K562 (cell line): ENCODE results near the gene SPATA33. TPM values are rescaled to one million over a fixed set of nuclear protein-coding genes. Genes with fewer than 3 reads are reported as not detected.

Experiments
- ATAC-seq: fragments of 200-7000 bp; cut with Tn5 transposase; 3 replicates; pipeline ENCODE4 v1.9.1; 2020; ENCODE audit warnings: moderate library complexity
- BruUV-seq: library from RNA; stranded (reverse); fragments of 400-500 nt; replicated peaks from 2 replicates; lab custom pipeline; 2021; lab: Mats Ljungman, UMichigan
- CTCF ChIA-PET: fragments of 300-600 bp; formaldehyde crosslinking; extraction: SDS; loops from one replicate; lab custom pipeline; 2021; ENCODE audit warnings: low intra/inter-chr PET ratio; lab: Yijun Ruan, JAX
- POLR2A ChIA-PET: fragments of 300-600, 350-650 bp; sonication (Branson Sonifier 250); formaldehyde crosslinking; extraction: SDS; loops from one replicate; lab custom pipeline; 2021; ENCODE audit warnings: antibody characterized with exemption, inconsistent platforms; lab: Yijun Ruan, JAX
- DNase-seq, 4 experiments: peaks; one replicate each; pipeline versions ENCODE4 v3.0.0 to v3.0.0-alpha.2; 2011 to 2018; ENCODE audit warnings: low spot score in 3 of 4, mixed read lengths in 3 of 4; ENCODE audit errors: extremely low read depth in 1 of 4
- FAIRE-seq: peaks from 2 replicates; lab custom pipeline; 2011; peaks lifted over from hg19 to GRCh38; lab: Jason Lieb, UNC
- H2AFZ ChIP-seq: 2 replicates; pipeline ENCODE4 v1.6.0; 2011; ENCODE audit warnings: low read depth, low read length, control low read depth, inconsistent platforms
- H3K27ac ChIP-seq: fragments of 200-600 bp; 3 replicates; pipeline ENCODE4 v1.8.0; 2011; ENCODE audit warnings: low read depth, mild to moderate bottlenecking, control low read depth, inconsistent platforms, low read length, moderate library complexity, mixed read lengths; ENCODE audit errors: extremely low read depth
- H3K27me3 ChIP-seq, 2 experiments: fragments of 300-600 bp in 1 of 2; 2 replicates in 1 of 2; 3 replicates in 1 of 2; pipeline versions ENCODE4 v1.6.0 to v1.8.0; 2011; ENCODE audit warnings: inconsistent platforms in 2 of 2, low read length in 2 of 2, mild to moderate bottlenecking in 1 of 2, mixed read lengths in 1 of 2, moderate library complexity in 1 of 2; ENCODE audit not compliant: control insufficient read depth in 2 of 2, insufficient read depth in 2 of 2
- H3K36me3 ChIP-seq: fragments of 300-600 bp; 3 replicates; pipeline ENCODE4 v1.8.0; 2011; ENCODE audit warnings: mild to moderate bottlenecking, low read length, inconsistent platforms; ENCODE audit not compliant: control insufficient read depth, insufficient read depth
- H3K4me1 ChIP-seq, 2 experiments: fragments of 200-600 bp in 1 of 2; replicated peaks in 1 of 2; 2 replicates in 1 of 2; 3 replicates in 1 of 2; pipeline versions ENCODE4 v1.5.1 to v1.8.0; 2011; ENCODE audit warnings: inconsistent platforms in 2 of 2, low read length in 2 of 2, mild to moderate bottlenecking in 1 of 2, mixed read lengths in 1 of 2, moderate library complexity in 1 of 2; ENCODE audit not compliant: control insufficient read depth in 2 of 2, insufficient read depth in 2 of 2
- H3K4me2 ChIP-seq: 2 replicates; pipeline ENCODE4 v1.6.1; 2011; ENCODE audit warnings: low read length, control low read depth, inconsistent platforms, mixed read lengths; ENCODE audit not compliant: insufficient read depth
- H3K4me3 ChIP-seq: fragments of 200-600 bp; sonication (generic), shearing (Covaris generic); 2 replicates; pipeline ENCODE4 v1.5.1; 2016; ENCODE audit warnings: control low read depth, inconsistent platforms
- H3K79me2 ChIP-seq: fragments of 200-600 bp; 3 replicates; pipeline ENCODE4 v1.8.0; 2011; ENCODE audit warnings: low read length, inconsistent platforms; ENCODE audit not compliant: control insufficient read depth, insufficient read depth
- H3K9ac ChIP-seq, 2 experiments: 2 replicates each; pipeline versions ENCODE4 v1.6.0 to v1.6.1; 2011; ENCODE audit warnings: low read depth in 2 of 2, low read length in 2 of 2, control low read depth in 1 of 2, inconsistent platforms in 1 of 2, mild to moderate bottlenecking in 1 of 2, mixed read lengths in 1 of 2; ENCODE audit not compliant: insufficient read depth in 1 of 2
- H3K9me1 ChIP-seq: one replicate; pipeline ENCODE4 v1.6.0; 2011; ENCODE audit warnings: inconsistent platforms, mild to moderate bottlenecking, low read length, moderate library complexity; ENCODE audit not compliant: control insufficient read depth, insufficient read depth
- H3K9me3 ChIP-seq: replicated peaks from 2 replicates; pipeline ENCODE4 v1.5.1; 2011; ENCODE audit warnings: low read depth, low read length, inconsistent platforms; ENCODE audit not compliant: control insufficient read depth, insufficient read depth
- H4K20me1 ChIP-seq: replicated peaks from 2 replicates; pipeline ENCODE4 v1.6.1; 2011; ENCODE audit warnings: low read length, inconsistent platforms, mixed read lengths; ENCODE audit not compliant: control insufficient read depth, insufficient read depth
- DPF2 ChIP-seq: fragments of 450-650 bp; IDR thresholded peaks from 2 replicates; pipeline ENCODE4 v1.6.1; 2016
- GABPB2 ChIP-seq: fragments of 250-450 bp; sonication (Bioruptor Pico); conservative IDR thresholded peaks from 2 replicates; pipeline ENCODE4 v1.5.1; 2021; ENCODE audit warnings: mild to moderate bottlenecking
- MTA2 ChIP-seq: fragments of 450-650 bp; IDR thresholded peaks from 2 replicates; pipeline ENCODE4 v1.6.1; 2016; ENCODE audit warnings: low read depth
- PTTG1 ChIP-seq: fragments of 450-650 bp; IDR thresholded peaks from 2 replicates; pipeline ENCODE4 v1.6.1; 2016; ENCODE audit warnings: low read depth, mild to moderate bottlenecking, missing genetic modification characterization, missing compliant biosample characterization
- TEAD2 ChIP-seq: fragments of 450-650 bp; IDR thresholded peaks from 2 replicates; pipeline ENCODE4 v1.6.1; 2016; ENCODE audit warnings: missing genetic modification characterization, control low read depth, missing compliant biosample characterization
- ZNF444 ChIP-seq: fragments of 250-450 bp; sonication (Bioruptor Pico); IDR thresholded peaks from 2 replicates; pipeline ENCODE4 v1.4.0; 2020; ENCODE audit warnings: mild to moderate bottlenecking, moderate library complexity
- ZNF589 ChIP-seq: fragments of 200-800 bp; sonication (Bioruptor generic); IDR thresholded peaks from 2 replicates; pipeline ENCODE4 v1.6.1; 2016; ENCODE audit warnings: low read depth, missing genetic modification characterization, missing compliant biosample characterization
- WGBS: fragments of 100-300 bp; shearing (Covaris generic); methylation state at CpG from one replicate; pipeline ENCODE4 v1.1.6; 2016; ENCODE audit warnings: low coverage, mixed read lengths; ENCODE audit not compliant: insufficient coverage; ENCODE audit errors: missing lambda C conversion rate; 5-methylcytosine and 5-hydroxymethylcytosine counted together
- in situ Hi-C: fragments of 300-500 bp; cut with MboI; formaldehyde crosslinking; loops from 4 replicates; pipeline ENCODE4 v1.15.0; 2018; ENCODE audit warnings: inconsistent platforms, mixed read lengths
- intact Hi-C: fragments of 100-400 bp; cut with micrococcal nuclease; formaldehyde crosslinking; loops from 2 replicates; pipeline ENCODE4 v1.14.2; 2022
- polyA plus RNA-seq, 8 experiments: library from polyadenylated mRNA; depleted of rRNA in 4 of 8; stranded (reverse) in 5 of 8; unstranded in 3 of 8; fragments of >200 nt; fragmentation: Nextera tagmentation in 2 of 8; fragmentation: Illumina TruSeq in 1 of 8; extraction: Ambion mirVana in 2 of 8; extraction: Trizol in 1 of 8; gene quantifications; 2 replicates each; pipeline versions ENCODE4 v1.2.1 to v1.2.3, GENCODE V29; 2011 to 2014; ENCODE audit warnings: inconsistent platforms in 1 of 8, missing spikeins in 1 of 8
- total RNA-seq, 7 experiments: library from RNA; depleted of rRNA in 6 of 7; stranded (reverse); fragments of >200 nt in 6 of 7; fragmentation: Illumina TruSeq in 2 of 7; extraction: Trizol in 2 of 7; gene quantifications; 2 replicates each; pipeline versions ENCODE4 v1.2.1 to v1.2.3, GENCODE V29; 2011 to 2021; ENCODE audit warnings: low replicate concordance in 1 of 7
- TF ChIP-seq, protein P1 (sequence below): fragments of 200-400 bp; formaldehyde crosslinking; IDR thresholded peaks from 2 replicates; pipeline ENCODE4 v1.6.1; 2017; ENCODE audit warnings: mild to moderate bottlenecking, low read depth, low read length, moderate library complexity
- TF ChIP-seq, protein P2 (sequence below): sonication (generic); formaldehyde crosslinking; IDR thresholded peaks from 2 replicates; pipeline ENCODE4 v1.8.1; 2022; ENCODE audit warnings: missing genetic modification reagents

SPATA33 gene
- total and polyA plus RNA-seq, 9 of the 15 experiments (the other 6 are each of a cell fraction or from before 2014, with no cell fraction given), result 4.0 to 20.0 (median 11.8) TPM

DNA sequence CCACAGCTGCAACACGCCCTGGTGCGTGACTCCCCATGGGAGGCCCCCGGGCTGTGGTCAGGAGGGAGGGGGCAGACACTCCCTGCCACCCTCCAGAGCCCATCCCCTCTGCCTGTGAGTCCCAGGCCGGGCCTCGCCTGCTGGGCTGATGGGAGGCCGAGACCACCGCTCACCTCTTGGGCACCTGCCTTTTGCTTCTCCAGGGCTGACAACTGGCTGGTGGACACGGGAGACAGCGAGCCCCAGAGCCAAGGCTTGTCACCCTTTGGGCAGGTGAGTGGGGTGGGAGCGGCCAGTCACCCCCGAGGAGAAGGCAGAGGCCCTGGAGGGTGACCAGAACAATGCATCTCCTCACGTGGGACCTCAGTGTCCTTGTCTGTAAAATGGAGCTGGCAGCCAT is 21.0 kb upstream of the SPATA33 start:
- Histone ChIP-seq H3K4me2 (no peak overlapping the region), H3K9ac (no peak overlapping the region; a peak in 1 of 4 replicates), H3K9me3 (no peaks in the 10 kb centered on the region), H3K27ac (no peak overlapping the region), H3K9me1 (no peaks in the 10 kb centered on the region), H2AFZ (no peak overlapping the region), H3K36me3 (no peaks in the 10 kb centered on the region), H3K27me3 (peaks cover 7 to 37% of the 10 kb centered on the region in 2 experiments), H3K4me1 (peaks cover 0 to 48% of the 10 kb centered on the region in 2 experiments; a peak in 2 of 5 replicates), H4K20me1 (no peaks in the 10 kb centered on the region), H3K4me3 (no peak overlapping the region), H3K79me2 (no peaks in the 10 kb centered on the region)
- FAIRE-seq (no peak), ATAC-seq (no peak), DNase-seq (no peak)
- intact Hi-C loops (loop anchor here (5.0 kb wide), 1 partner anchor 34 kb away; no protein-coding TSS in a partner anchor), in situ Hi-C loops (no loop called here)
- TF ChIP-seq MTA2 (no peak), TEAD2 (tag) (no peak), PTTG1 (tag) (no peak), ZNF444 (CRISPR knock-in tag) (no peak), DPF2 (no peak), GABPB2 (CRISPR knock-in tag) (no peak), ZNF589 (CRISPR knock-in tag) (no peak)
- TF ChIP-seq, protein P1, sequence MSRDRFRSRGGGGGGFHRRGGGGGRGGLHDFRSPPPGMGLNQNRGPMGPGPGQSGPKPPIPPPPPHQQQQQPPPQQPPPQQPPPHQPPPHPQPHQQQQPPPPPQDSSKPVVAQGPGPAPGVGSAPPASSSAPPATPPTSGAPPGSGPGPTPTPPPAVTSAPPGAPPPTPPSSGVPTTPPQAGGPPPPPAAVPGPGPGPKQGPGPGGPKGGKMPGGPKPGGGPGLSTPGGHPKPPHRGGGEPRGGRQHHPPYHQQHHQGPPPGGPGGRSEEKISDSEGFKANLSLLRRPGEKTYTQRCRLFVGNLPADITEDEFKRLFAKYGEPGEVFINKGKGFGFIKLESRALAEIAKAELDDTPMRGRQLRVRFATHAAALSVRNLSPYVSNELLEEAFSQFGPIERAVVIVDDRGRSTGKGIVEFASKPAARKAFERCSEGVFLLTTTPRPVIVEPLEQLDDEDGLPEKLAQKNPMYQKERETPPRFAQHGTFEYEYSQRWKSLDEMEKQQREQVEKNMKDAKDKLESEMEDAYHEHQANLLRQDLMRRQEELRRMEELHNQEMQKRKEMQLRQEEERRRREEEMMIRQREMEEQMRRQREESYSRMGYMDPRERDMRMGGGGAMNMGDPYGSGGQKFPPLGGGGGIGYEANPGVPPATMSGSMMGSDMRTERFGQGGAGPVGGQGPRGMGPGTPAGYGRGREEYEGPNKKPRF, result no peak
- TF ChIP-seq, protein P2, sequence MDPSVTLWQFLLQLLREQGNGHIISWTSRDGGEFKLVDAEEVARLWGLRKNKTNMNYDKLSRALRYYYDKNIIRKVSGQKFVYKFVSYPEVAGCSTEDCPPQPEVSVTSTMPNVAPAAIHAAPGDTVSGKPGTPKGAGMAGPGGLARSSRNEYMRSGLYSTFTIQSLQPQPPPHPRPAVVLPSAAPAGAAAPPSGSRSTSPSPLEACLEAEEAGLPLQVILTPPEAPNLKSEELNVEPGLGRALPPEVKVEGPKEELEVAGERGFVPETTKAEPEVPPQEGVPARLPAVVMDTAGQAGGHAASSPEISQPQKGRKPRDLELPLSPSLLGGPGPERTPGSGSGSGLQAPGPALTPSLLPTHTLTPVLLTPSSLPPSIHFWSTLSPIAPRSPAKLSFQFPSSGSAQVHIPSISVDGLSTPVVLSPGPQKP (CRISPR knock-in tag), result no peak
- no TSS peak for BruUV-seq
- 23% methylated on average over 12 of the region's 12 CpGs for WGBS
- ChIA-PET CTCF (no interaction called here), POLR2A (no interaction called here)
